GM18909 (cell line): ENCODE measurements around the gene NPEPL1.
"Not testable (repeated sequence)": the region's sequence is repeated elsewhere in the genome, so short reads cannot be mapped to it uniquely, and the experiment has no call there.

Experiments
- ATAC-seq: cut with Tn5 transposase; IDR thresholded peaks from one replicate; pipeline ENCODE4 v1.9.1; 2021; ENCODE audit warnings: mild to moderate bottlenecking; ENCODE audit not compliant: unreplicated experiment, poor library complexity

NPEPL1 gene

GRCh38 chr20:58754584-58754983 lies 62.0 kb downstream of the NPEPL1 start:
- ATAC-seq: no peak

GRCh38 chr20:58755062-58755697 lies 62.6 kb downstream of the NPEPL1 start:
- ATAC-seq: no peak

- ATAC-seq: no peak
Measured at GRCh38 chr20:58755766-58756449, 63.3 kb downstream of the NPEPL1 start.

- ATAC-seq: no peak
Measured at GRCh38 chr20:58756450-58756775, 63.8 kb downstream of the NPEPL1 start.

GRCh38 chr20:58757647-58758046 lies 65.0 kb downstream of the NPEPL1 start:
- not testable (repeated sequence) for ATAC-seq

GRCh38 chr20:58759947-58760346 lies 67.3 kb downstream of the NPEPL1 start:
- ATAC-seq: no peak

- no peak for ATAC-seq
Measured at GRCh38 chr20:58760856-58761255, 68.3 kb downstream of the NPEPL1 start.

- ATAC-seq: no peak
Measured at GRCh38 chr20:58762120-58762519, 69.5 kb downstream of the NPEPL1 start.

GRCh38 chr20:58763076-58763475 lies 70.5 kb downstream of the NPEPL1 start:
- no peak for ATAC-seq
